Right cardiac atrium (tissue), 5 donors: ENCODE results near the gene ERP27. TPM values are rescaled to one million over a fixed set of nuclear protein-coding genes. Genes with fewer than 3 reads are reported as not detected.

Experiments used
- ATAC-seq, 2 donors: fragments of 200-7000 bp; cut with Tn5 transposase; one replicate each; pipeline versions ENCODE4 v1.8.0 to v1.9.1; 2020; ENCODE audit warnings: moderate library complexity in 2 of 2, mild to moderate bottlenecking in 1 of 2
- DNase-seq, 3 donors: peaks; one replicate each; pipeline ENCODE4 v3.0.0-alpha.2; 2020
- H3K27ac ChIP-seq: one replicate; pipeline ENCODE4 v1.5.1; 2013; ENCODE audit warnings: mild to moderate bottlenecking, low read length, control low read depth, moderate library complexity
- H3K27me3 ChIP-seq: one replicate; pipeline ENCODE4 v1.6.1; 2013; ENCODE audit not compliant: control insufficient read depth, insufficient read depth
- H3K4me1 ChIP-seq: one replicate; pipeline ENCODE4 v1.6.1; 2013; ENCODE audit warnings: low read length; ENCODE audit not compliant: control insufficient read depth, insufficient read depth
- H3K4me3 ChIP-seq: one replicate; pipeline ENCODE4 v1.5.1; 2013; ENCODE audit warnings: low read length, control low read depth
- H3K9me3 ChIP-seq: one replicate; pipeline ENCODE4 v1.6.1; 2013; ENCODE audit warnings: low read length; ENCODE audit not compliant: control insufficient read depth
- WGBS: extraction: QIAGEN DNeasy Blood & Tissue Kit; methylation state at CpG from one replicate; pipeline ENCODE4 v1.1.7; 2013; 5-methylcytosine and 5-hydroxymethylcytosine counted together
- intact Hi-C, 4 donors: fragments of 100-400 bp; cut with DNase I; formaldehyde crosslinking; loops; one replicate each; pipeline versions ENCODE4 v1.11.0 to v1.14.0; 2022 to 2023
- polyA plus RNA-seq: library from polyadenylated mRNA; stranded (reverse); fragments of 200-250 nt; gene quantifications from one replicate; pipeline ENCODE4 v1.2.3, GENCODE V29; 2013
- total RNA-seq, 4 donors: library from RNA; stranded (reverse); fragmentation: NEBNext Ultra II Directional; extraction: Animal tissue kit (Norgen Biotek cat#: 25700); gene quantifications; one replicate each; pipeline ENCODE4 v1.2.1, GENCODE V29; 2021
- donor health status: healthy with polysubstance abuse.
- donor health status: DM: no; HTN: yes; CAD: no.
- donor health status: DM: no; HTN: no; CAD: no.
- donor health status: DM: no; HTN: yes; CAD: no; lungs with severe emphysema.
- donor health status: DM: yes; HTN: yes; CAD: no.

Gene ERP27
- total and polyA plus RNA-seq, 5 donors: 0.17 to 0.49 (median 0.32) TPM

GRCh38 chr12:14950982-14951746, 12.8 kb upstream of the ERP27 start:
- DNase-seq (peak in 2 of 3 donors; percentile 40 to 70), ATAC-seq (peak; percentile 34 to 63)
- Histone ChIP-seq H3K27ac (peak overlapping the region; percentile 5), H3K4me3 (no peak overlapping the region), H3K27me3 (no peaks in the 10 kb centered on the region), H3K9me3 (no peaks in the 10 kb centered on the region), H3K4me1 (peaks cover 10% of the 10 kb centered on the region)
- 53% methylated on average over 6 of the region's 6 CpGs for WGBS
- intact Hi-C loops: no loop called here

- ATAC-seq: no peak
- Histone ChIP-seq H3K4me3 (no peak overlapping the region), H3K27ac (peak overlapping the region; percentile 2), H3K27me3 (no peaks in the 10 kb centered on the region), H3K4me1 (peaks cover 10% of the 10 kb centered on the region), H3K9me3 (no peaks in the 10 kb centered on the region)
- intact Hi-C loops: no loop called here
- DNase-seq: no peak
- WGBS: 64% methylated on average over 4 of the region's 4 CpGs
Measured at GRCh38 chr12:14950421-14950820, 12.1 kb upstream of the ERP27 start.

GRCh38 chr12:14949631-14950030, 11.3 kb upstream of the ERP27 start:
- H3K4me1 ChIP-seq: peaks cover 10% of the 10 kb centered on the region
- no peaks in the 10 kb centered on the region for H3K9me3 ChIP-seq
- H3K27ac ChIP-seq: no peak overlapping the region
- ATAC-seq (no peak), DNase-seq (no peak)
- 94% methylated on average over 5 of the region's 5 CpGs for WGBS
- intact Hi-C loops: no loop called here
- no peaks in the 10 kb centered on the region for H3K27me3 ChIP-seq
- no peak overlapping the region for H3K4me3 ChIP-seq

- peak; percentile 93 to 95 for ATAC-seq
- 11% methylated on average over 3 of the region's 3 CpGs for WGBS
- intact Hi-C loops: no loop called here
Measured at GRCh38 chr12:14948672-14949071, 10.3 kb upstream of the ERP27 start.

GRCh38 chr12:14946861-14947260, 8.5 kb upstream of the ERP27 start:
- Histone ChIP-seq H3K4me3 (no peak overlapping the region), H3K27ac (no peak overlapping the region), H3K9me3 (no peaks in the 10 kb centered on the region), H3K4me1 (peaks cover 8% of the 10 kb centered on the region), H3K27me3 (no peaks in the 10 kb centered on the region)
- ATAC-seq (no peak), DNase-seq (no peak)
- WGBS: 86% methylated on average over 1 of the region's 1 CpG
- intact Hi-C loops: no loop called here

More at GRCh38 chr12:14948672-14949071, 10.3 kb upstream of the ERP27 start:
- Histone ChIP-seq H3K27me3 (no peaks in the 10 kb centered on the region), H3K4me3 (no peak overlapping the region), H3K27ac (peak overlapping the region; percentile 80), H3K9me3 (no peaks in the 10 kb centered on the region), H3K4me1 (peaks cover 10% of the 10 kb centered on the region)
- no peak for DNase-seq

GRCh38 chr12:14946162-14946561, 7.8 kb upstream of the ERP27 start:
- Histone ChIP-seq H3K4me1 (peaks cover 8% of the 10 kb centered on the region), H3K9me3 (no peaks in the 10 kb centered on the region), H3K27ac (no peak overlapping the region), H3K4me3 (no peak overlapping the region), H3K27me3 (no peaks in the 10 kb centered on the region)
- intact Hi-C loops: no loop called here
- WGBS: 79% methylated on average over 2 of the region's 2 CpGs
- ATAC-seq: no peak
- DNase-seq: no peak

- no peak for ATAC-seq
- intact Hi-C loops: no loop called here
- 86% methylated on average over 12 of the region's 12 CpGs for WGBS
Measured at GRCh38 chr12:14942196-14942931, 4.0 kb upstream of the ERP27 start.

GRCh38 chr12:14941369-14941768, 3.0 kb upstream of the ERP27 start:
- WGBS: 94% methylated on average over 2 of the region's 2 CpGs
- intact Hi-C loops: no loop called here
- ATAC-seq: no peak
- Histone ChIP-seq H3K4me1 (no peaks in the 10 kb centered on the region), H3K27ac (no peak overlapping the region), H3K27me3 (no peaks in the 10 kb centered on the region), H3K4me3 (no peak overlapping the region), H3K9me3 (no peaks in the 10 kb centered on the region)
- DNase-seq: no peak

More at GRCh38 chr12:14942196-14942931, 4.0 kb upstream of the ERP27 start:
- no peak overlapping the region for H3K4me3 ChIP-seq
- H3K4me1 ChIP-seq: no peaks in the 10 kb centered on the region
- no peaks in the 10 kb centered on the region for H3K27me3 ChIP-seq
- DNase-seq: no peak
- no peaks in the 10 kb centered on the region for H3K9me3 ChIP-seq
- no peak overlapping the region for H3K27ac ChIP-seq

- WGBS: 67% methylated on average over 1 of the region's 1 CpG
- no peaks in the 10 kb centered on the region for H3K4me1 ChIP-seq
- no peak overlapping the region for H3K27ac ChIP-seq
- H3K4me3 ChIP-seq: no peak overlapping the region
- DNase-seq: no peak
- intact Hi-C loops: no loop called here
- H3K9me3 ChIP-seq: no peaks in the 10 kb centered on the region
- no peak for ATAC-seq
- no peaks in the 10 kb centered on the region for H3K27me3 ChIP-seq
Measured at GRCh38 chr12:14937689-14938088, 648 bp downstream of the ERP27 start.

GRCh38 chr12:14937014-14937413, 1.3 kb downstream of the ERP27 start:
- DNase-seq (no peak), ATAC-seq (no peak)
- H3K4me1 ChIP-seq: no peaks in the 10 kb centered on the region
- intact Hi-C loops: no loop called here
- 86% methylated on average over 3 of the region's 3 CpGs for WGBS
- H3K9me3 ChIP-seq: no peaks in the 10 kb centered on the region
- H3K4me3 ChIP-seq: no peak overlapping the region
- H3K27ac ChIP-seq: no peak overlapping the region
- H3K27me3 ChIP-seq: no peaks in the 10 kb centered on the region

GRCh38 chr12:14936224-14936861, 2.0 kb downstream of the ERP27 start:
- Histone ChIP-seq H3K27ac (no peak overlapping the region), H3K27me3 (no peaks in the 10 kb centered on the region), H3K4me1 (no peaks in the 10 kb centered on the region), H3K9me3 (no peaks in the 10 kb centered on the region), H3K4me3 (no peak overlapping the region)
- ATAC-seq (no peak), DNase-seq (peak in 1 of 3 donors; percentile 65)
- intact Hi-C loops: no loop called here
- 70% methylated on average over 6 of the region's 6 CpGs for WGBS
